Mesothelial cell of epicardium (in vitro differentiated cells): Measurements from ENCODE around the gene VPS39. TPM values are rescaled to one million over a fixed set of nuclear protein-coding genes. Genes with fewer than 3 reads are reported as not detected.

ENCODE experiments used
- DNase-seq, 2 experiments: peaks; one replicate each; pipeline ENCODE4 v3.0.0; 2021; ENCODE audit warnings: low spot score in 2 of 2; ENCODE audit not compliant: unreplicated experiment in 2 of 2
- H3K27ac Mint-ChIP-seq: 2 replicates; pipeline ENCODE4 v1.8.0; 2021; ENCODE audit warnings: mixed read lengths
- H3K27me3 Mint-ChIP-seq: 2 replicates; pipeline ENCODE4 v1.8.0; 2021; ENCODE audit warnings: low read depth, mixed read lengths
- H3K36me3 Mint-ChIP-seq: 2 replicates; pipeline ENCODE4 v1.8.0; 2021; ENCODE audit warnings: mixed read lengths
- H3K4me1 Mint-ChIP-seq: 2 replicates; pipeline ENCODE4 v1.8.0; 2021; ENCODE audit warnings: mixed read lengths
- H3K4me3 Mint-ChIP-seq: 2 replicates; pipeline ENCODE4 v1.8.0; 2021; ENCODE audit warnings: mild to moderate bottlenecking, moderate library complexity, mixed read lengths
- H3K9me3 Mint-ChIP-seq: 2 replicates; pipeline ENCODE4 v1.8.0; 2021; ENCODE audit warnings: mixed read lengths
- CTCF ChIP-seq: fragments of 200-600 bp; sonication (generic); IDR thresholded peaks from one replicate; pipeline ENCODE4 v1.5.0; 2021; ENCODE audit warnings: antibody characterized with exemption; ENCODE audit not compliant: unreplicated experiment
- total RNA-seq: library from RNA; stranded (reverse); gene quantifications from 3 replicates; pipeline ENCODE4 v1.2.1, GENCODE V29; 2021

Gene VPS39
- total RNA-seq, 1 donor from 2014 or later = 86.2 TPM

GRCh38 chr15:42154212-42154941, 53.7 kb downstream of the VPS39 start:
- no peaks in the 10 kb centered on the region for H3K9me3 Mint-ChIP-seq
- no peaks in the 10 kb centered on the region for H3K27me3 Mint-ChIP-seq
- DNase-seq = no peak
- H3K27ac Mint-ChIP-seq = no peak overlapping the region
- no peak for TF ChIP-seq CTCF
- H3K4me3 Mint-ChIP-seq = no peak overlapping the region
- peaks cover 4% of the 10 kb centered on the region for H3K36me3 Mint-ChIP-seq
- peaks cover 39% of the 10 kb centered on the region for H3K4me1 Mint-ChIP-seq

GRCh38 chr15:42153874-42154211, 54.3 kb downstream of the VPS39 start:
- Mint-ChIP-seq H3K36me3 (peaks cover 4% of the 10 kb centered on the region), H3K4me1 (peaks cover 39% of the 10 kb centered on the region)

GRCh38 chr15:42152921-42153698, 55.0 kb downstream of the VPS39 start:
- no peaks in the 10 kb centered on the region for H3K9me3 Mint-ChIP-seq
- no peak overlapping the region for H3K4me3 Mint-ChIP-seq
- no peak for TF ChIP-seq CTCF
- H3K27me3 Mint-ChIP-seq = no peaks in the 10 kb centered on the region
- no peak overlapping the region for H3K27ac Mint-ChIP-seq
- H3K36me3 Mint-ChIP-seq = no peaks in the 10 kb centered on the region
- DNase-seq = no peak
- H3K4me1 Mint-ChIP-seq = peaks cover 41% of the 10 kb centered on the region

More at GRCh38 chr15:42153874-42154211, 54.3 kb downstream of the VPS39 start:
- H3K9me3 Mint-ChIP-seq = no peaks in the 10 kb centered on the region
- TF ChIP-seq CTCF = no peak
- no peaks in the 10 kb centered on the region for H3K27me3 Mint-ChIP-seq
- no peak overlapping the region for H3K27ac Mint-ChIP-seq
- no peak overlapping the region for H3K4me3 Mint-ChIP-seq
- DNase-seq = no peak

DNA sequence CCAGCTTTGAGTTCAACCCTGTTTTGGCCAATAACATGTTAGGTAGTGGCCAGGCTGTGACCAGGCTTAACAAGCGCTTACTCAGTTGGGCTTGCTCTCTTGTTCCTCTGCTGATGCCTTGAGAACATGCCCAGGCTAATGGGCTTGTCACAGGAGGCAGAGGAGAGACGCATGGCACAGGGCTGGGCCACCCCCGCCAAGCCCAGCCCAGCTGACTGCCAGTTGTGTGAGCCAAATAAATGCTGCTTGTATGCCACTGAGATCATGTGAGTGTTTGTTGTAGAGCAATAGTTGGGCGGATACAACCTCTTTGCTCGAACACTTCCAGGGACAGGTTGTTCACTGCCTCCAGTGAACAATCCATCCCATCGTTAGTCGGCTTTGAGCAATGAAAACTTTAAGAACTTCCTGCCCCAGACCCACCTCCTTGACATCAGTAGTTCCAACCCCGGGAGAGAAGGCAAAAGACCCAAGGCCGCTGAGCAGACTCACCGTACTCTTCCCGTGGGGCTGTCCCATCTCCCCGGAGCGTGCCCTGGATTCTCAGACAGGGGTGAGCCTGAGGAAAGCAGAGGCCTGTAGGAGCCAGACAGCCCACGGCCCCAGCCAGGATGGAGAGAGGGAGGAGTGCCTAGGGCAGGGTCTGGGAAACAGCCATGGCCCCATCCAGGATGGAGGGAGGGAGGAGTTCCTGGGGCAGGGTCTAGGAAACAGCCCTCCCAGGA, 55.7 kb downstream of the VPS39 start:
- DNase-seq = no peak
- H3K27me3 Mint-ChIP-seq = no peaks in the 10 kb centered on the region
- no peak for TF ChIP-seq CTCF
- H3K4me3 Mint-ChIP-seq = no peak overlapping the region
- no peaks in the 10 kb centered on the region for H3K9me3 Mint-ChIP-seq
- peak overlapping the region; percentile 66 for H3K27ac Mint-ChIP-seq
- H3K36me3 Mint-ChIP-seq = no peaks in the 10 kb centered on the region
- peaks cover 41% of the 10 kb centered on the region for H3K4me1 Mint-ChIP-seq

- peaks cover 45% of the 10 kb centered on the region for H3K4me1 Mint-ChIP-seq
- H3K27me3 Mint-ChIP-seq = no peaks in the 10 kb centered on the region
- peak overlapping the region; percentile 78 for H3K27ac Mint-ChIP-seq
- DNase-seq = no peak
- H3K36me3 Mint-ChIP-seq = no peaks in the 10 kb centered on the region
- H3K9me3 Mint-ChIP-seq = no peaks in the 10 kb centered on the region
- no peak overlapping the region for H3K4me3 Mint-ChIP-seq
- TF ChIP-seq CTCF = no peak
These were observed 56.4 kb downstream of the VPS39 start for GRCh38 chr15:42151736-42152135.
